ENCODE results near the gene ZNF697.
A peak's percentile ranks its signal among the peaks of the same experiment; 100 is the strongest.

The ZNF697 gene

DNA sequence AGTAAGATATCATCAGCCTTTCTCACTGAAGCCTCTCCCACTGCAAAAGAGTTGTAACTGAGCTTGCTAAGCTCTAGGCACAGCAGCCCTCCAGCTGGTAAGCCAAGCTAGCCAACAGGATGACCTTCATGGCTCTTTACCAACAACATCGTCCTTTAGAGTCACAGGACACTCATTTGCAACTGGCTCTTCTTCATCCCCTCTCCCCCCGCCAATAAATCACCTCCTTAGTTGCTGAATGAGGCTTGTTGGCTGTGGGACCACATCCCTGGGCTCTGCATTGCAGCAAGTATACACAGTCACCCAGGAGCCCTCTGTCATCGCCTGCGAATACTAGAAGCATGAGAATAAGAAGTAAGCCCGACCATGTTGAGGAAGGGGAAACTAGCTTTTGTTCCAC is 16.0 kb upstream of the ZNF697 start:
- WGBS, result 61% methylated on average over 5 of the region's 5 CpGs

DNA sequence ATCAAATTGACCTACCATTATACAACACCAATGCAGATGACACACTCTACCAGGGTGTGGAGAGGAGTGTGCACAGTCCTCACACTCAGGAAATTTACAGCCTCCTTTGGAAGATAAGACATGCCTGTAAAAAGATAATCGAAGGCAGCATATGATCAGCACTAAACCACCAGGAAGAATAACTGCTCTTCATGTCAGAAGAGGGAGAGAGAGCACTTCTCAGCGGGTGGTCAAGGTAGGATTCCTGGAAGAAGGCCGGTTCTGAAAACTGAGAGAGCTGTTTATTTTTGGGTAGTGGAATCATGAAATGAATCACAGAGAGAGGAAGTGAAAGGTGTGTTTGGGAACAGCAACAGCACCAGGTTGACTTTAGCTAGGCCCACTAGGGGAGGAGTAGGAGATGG is 14.0 kb upstream of the ZNF697 start:
- H3K27ac ChIP-seq (ENCODE audit: low read length, poor library complexity, severe bottlenecking), result no peak overlapping the region
- H2BK12ac ChIP-seq (ENCODE audit: low read length in 2 of 2), result no peak overlapping the region
- no peak overlapping the region for H3K4me2 ChIP-seq (ENCODE audit: low read length, poor library complexity, severe bottlenecking)
- H2BK120ac ChIP-seq (ENCODE audit: low read depth, low read length), result no peak overlapping the region
- H3K27me3 ChIP-seq (ENCODE audit: control insufficient read depth in 1 of 2, insufficient read depth in 1 of 2, low read length in 2 of 2), result peaks cover 0 to 16% of the 10 kb centered on the region in 2 experiments
- no peaks in the 10 kb centered on the region for H3K79me1 ChIP-seq (replicated peaks; ENCODE audit: low read length, poor library complexity, severe bottlenecking)
- no peak overlapping the region for H4K91ac ChIP-seq (ENCODE audit: low read length)
- H2AK5ac ChIP-seq (ENCODE audit: low read length, severe bottlenecking), result no peak overlapping the region
- H3K23ac ChIP-seq (ENCODE audit: low read length in 2 of 2), result no peak overlapping the region
- WGBS, result 53% methylated on average over 3 of the region's 3 CpGs
- H2AFZ ChIP-seq (ENCODE audit: low read depth, low read length), result no peak overlapping the region
- H3K18ac ChIP-seq (ENCODE audit: low read depth in 1 of 2, low read length in 2 of 2), result no peak overlapping the region
- H3K4ac ChIP-seq (ENCODE audit: low read depth in 1 of 2, low read length in 2 of 2), result no peak overlapping the region
- DNase-seq, result no peak
- no peak overlapping the region for H4K8ac ChIP-seq (ENCODE audit: low read length)
- H3K14ac ChIP-seq (ENCODE audit: low read length in 2 of 2), result no peak overlapping the region
- peaks cover 4% of the 10 kb centered on the region for H3K4me1 ChIP-seq (ENCODE audit: control insufficient read depth, insufficient read depth, low read depth, low read length)
- H3K36me3 ChIP-seq (ENCODE audit: control insufficient read depth in 1 of 2, insufficient read depth in 2 of 2, low read depth in 1 of 2, low read length in 2 of 2), result no peaks in the 10 kb centered on the region
- no peak overlapping the region for H2BK15ac ChIP-seq (ENCODE audit: low read depth, poor library complexity, severe bottlenecking)
- no peak overlapping the region for H2BK5ac ChIP-seq (ENCODE audit: low read depth, low read length, poor library complexity, severe bottlenecking)
- H3K9ac ChIP-seq (ENCODE audit: low read length), result no peak overlapping the region
- H3K4me3 ChIP-seq (ENCODE audit: insufficient read depth in 1 of 2, low read depth in 1 of 2, low read length in 2 of 2), result no peak overlapping the region
- no peaks in the 10 kb centered on the region for H3K9me3 ChIP-seq (ENCODE audit: control insufficient read depth, low read length)

More for the DNA sequence above, 16.0 kb upstream of the ZNF697 start:
- no peak overlapping the region for H4K8ac ChIP-seq (ENCODE audit: low read length)
- no peak overlapping the region for H3K9ac ChIP-seq (ENCODE audit: low read length)
- no peak overlapping the region for H3K23ac ChIP-seq (ENCODE audit: low read length in 2 of 2)
- peaks cover 4% of the 10 kb centered on the region for H3K4me1 ChIP-seq (ENCODE audit: control insufficient read depth, insufficient read depth, low read depth, low read length)
- no peak overlapping the region for H2BK5ac ChIP-seq (ENCODE audit: low read depth, low read length, poor library complexity, severe bottlenecking)
- H3K36me3 ChIP-seq (ENCODE audit: control insufficient read depth in 1 of 2, insufficient read depth in 2 of 2, low read depth in 1 of 2, low read length in 2 of 2), result no peaks in the 10 kb centered on the region
- H3K4me2 ChIP-seq (ENCODE audit: low read length, poor library complexity, severe bottlenecking), result no peak overlapping the region
- peaks cover 0 to 16% of the 10 kb centered on the region in 2 experiments for H3K27me3 ChIP-seq (ENCODE audit: control insufficient read depth in 1 of 2, insufficient read depth in 1 of 2, low read length in 2 of 2)
- no peak for DNase-seq
- H3K4ac ChIP-seq (ENCODE audit: low read depth in 1 of 2, low read length in 2 of 2), result no peak overlapping the region
- no peak overlapping the region for H2BK120ac ChIP-seq (ENCODE audit: low read depth, low read length)
- H2AK5ac ChIP-seq (ENCODE audit: low read length, severe bottlenecking), result peak overlapping the region; percentile 26
- no peaks in the 10 kb centered on the region for H3K9me3 ChIP-seq (ENCODE audit: control insufficient read depth, low read length)
- no peak overlapping the region for H2BK12ac ChIP-seq (ENCODE audit: low read length in 2 of 2)
- no peak overlapping the region for H2AFZ ChIP-seq (ENCODE audit: low read depth, low read length)
- H3K14ac ChIP-seq (ENCODE audit: low read length in 2 of 2), result no peak overlapping the region
- no peak overlapping the region for H3K27ac ChIP-seq (ENCODE audit: low read length, poor library complexity, severe bottlenecking)
- H2BK15ac ChIP-seq (ENCODE audit: low read depth, poor library complexity, severe bottlenecking), result no peak overlapping the region
- no peak overlapping the region for H3K18ac ChIP-seq (ENCODE audit: low read depth in 1 of 2, low read length in 2 of 2)
- H4K91ac ChIP-seq (ENCODE audit: low read length), result no peak overlapping the region
- no peak overlapping the region for H3K4me3 ChIP-seq (ENCODE audit: insufficient read depth in 1 of 2, low read depth in 1 of 2, low read length in 2 of 2)
- no peaks in the 10 kb centered on the region for H3K79me1 ChIP-seq (replicated peaks; ENCODE audit: low read length, poor library complexity, severe bottlenecking)

DNA sequence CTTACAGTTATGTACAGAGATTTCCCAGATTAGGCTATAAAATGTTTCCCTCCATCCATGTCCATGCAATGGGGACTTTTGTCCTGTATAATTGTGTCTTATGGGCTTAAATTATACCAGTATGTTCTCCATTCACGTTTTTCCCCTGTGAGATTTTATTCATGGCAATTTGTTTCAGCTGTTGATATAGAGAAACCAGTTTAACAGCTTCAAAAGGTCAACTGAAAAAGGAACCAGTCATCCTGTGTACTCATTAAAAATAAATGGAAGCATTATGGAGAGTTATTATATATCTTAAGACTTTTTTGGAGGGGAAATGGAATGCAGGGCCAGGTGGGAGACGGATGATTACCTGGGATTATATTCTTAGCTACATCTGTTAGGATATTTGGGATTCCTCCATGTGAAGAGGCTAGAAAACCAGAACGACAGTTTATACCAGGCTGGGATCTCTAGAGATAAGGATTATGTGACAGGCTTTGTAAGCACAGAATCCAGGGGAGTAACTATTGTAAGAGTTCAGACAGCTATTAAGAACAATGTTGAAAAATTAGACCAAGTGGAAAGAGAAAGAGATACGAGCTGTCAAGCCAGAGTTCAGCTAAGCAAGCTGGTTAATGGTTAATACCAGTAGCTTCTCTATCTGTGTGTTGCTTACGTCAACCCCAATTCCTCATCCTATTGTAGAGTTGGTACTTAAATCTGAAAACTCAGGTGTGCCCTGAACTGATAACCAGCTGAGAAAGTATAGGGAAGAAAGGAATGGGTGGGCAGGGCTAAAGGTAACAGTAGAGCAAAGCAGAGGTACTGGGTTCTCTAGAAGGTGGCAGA is 12.4 kb upstream of the ZNF697 start:
- H3K4ac ChIP-seq (ENCODE audit: low read depth in 1 of 2, low read length in 2 of 2), result no peak overlapping the region
- H2BK5ac ChIP-seq (ENCODE audit: low read depth, low read length, poor library complexity, severe bottlenecking), result no peak overlapping the region
- H3K27ac ChIP-seq (ENCODE audit: low read length, poor library complexity, severe bottlenecking), result no peak overlapping the region
- H3K4me2 ChIP-seq (ENCODE audit: low read length, poor library complexity, severe bottlenecking), result no peak overlapping the region
- H3K9ac ChIP-seq (ENCODE audit: low read length), result no peak overlapping the region
- no peak overlapping the region for H3K4me3 ChIP-seq (ENCODE audit: insufficient read depth in 1 of 2, low read depth in 1 of 2, low read length in 2 of 2)
- H2BK12ac ChIP-seq (ENCODE audit: low read length in 2 of 2), result no peak overlapping the region
- no peaks in the 10 kb centered on the region for H3K9me3 ChIP-seq (ENCODE audit: control insufficient read depth, low read length)
- H3K14ac ChIP-seq (ENCODE audit: low read length in 2 of 2), result no peak overlapping the region
- no peak overlapping the region for H2BK120ac ChIP-seq (ENCODE audit: low read depth, low read length)
- no peak overlapping the region for H4K8ac ChIP-seq (ENCODE audit: low read length)
- H2AK5ac ChIP-seq (ENCODE audit: low read length, severe bottlenecking), result no peak overlapping the region
- no peak overlapping the region for H2AFZ ChIP-seq (ENCODE audit: low read depth, low read length)
- peaks cover 4% of the 10 kb centered on the region for H3K4me1 ChIP-seq (ENCODE audit: control insufficient read depth, insufficient read depth, low read depth, low read length)
- no peaks in the 10 kb centered on the region for H3K36me3 ChIP-seq (ENCODE audit: control insufficient read depth in 1 of 2, insufficient read depth in 2 of 2, low read depth in 1 of 2, low read length in 2 of 2)
- peaks cover 0 to 10% of the 10 kb centered on the region in 2 experiments for H3K27me3 ChIP-seq (ENCODE audit: control insufficient read depth in 1 of 2, insufficient read depth in 1 of 2, low read length in 2 of 2)
- H3K23ac ChIP-seq (ENCODE audit: low read length in 2 of 2), result no peak overlapping the region
- no peak overlapping the region for H2BK15ac ChIP-seq (ENCODE audit: low read depth, poor library complexity, severe bottlenecking)
- no peaks in the 10 kb centered on the region for H3K79me1 ChIP-seq (replicated peaks; ENCODE audit: low read length, poor library complexity, severe bottlenecking)
- 65% methylated on average over 3 of the region's 5 CpGs for WGBS
- DNase-seq, result no peak
- H3K18ac ChIP-seq (ENCODE audit: low read depth in 1 of 2, low read length in 2 of 2), result no peak overlapping the region
- no peak overlapping the region for H4K91ac ChIP-seq (ENCODE audit: low read length)

DNA sequence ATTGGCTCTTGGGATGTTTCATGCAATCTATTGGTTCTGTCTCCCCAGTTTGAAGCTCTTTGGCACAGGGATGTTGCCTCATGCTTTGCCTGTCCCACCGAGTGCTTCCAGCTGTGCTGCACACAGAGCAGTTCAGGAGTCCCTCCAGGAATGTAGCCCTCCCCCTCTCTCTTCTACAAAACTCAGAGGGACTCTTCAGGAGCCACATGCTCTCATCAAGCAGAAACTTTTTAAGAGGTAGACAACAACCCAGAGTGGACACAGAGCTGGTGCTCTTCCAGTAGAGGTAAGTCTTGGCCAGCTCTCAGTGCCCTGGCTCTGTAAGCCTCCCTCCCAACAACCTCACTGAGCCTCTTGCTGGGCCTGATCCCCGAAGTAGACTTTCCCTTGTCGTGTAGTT is 11.6 kb upstream of the ZNF697 start:
- H4K91ac ChIP-seq (ENCODE audit: low read length), result no peak overlapping the region
- no peaks in the 10 kb centered on the region for H3K36me3 ChIP-seq (ENCODE audit: control insufficient read depth in 1 of 2, insufficient read depth in 2 of 2, low read depth in 1 of 2, low read length in 2 of 2)
- H3K27me3 ChIP-seq (ENCODE audit: control insufficient read depth in 1 of 2, insufficient read depth in 1 of 2, low read length in 2 of 2), result peaks cover 0 to 5% of the 10 kb centered on the region in 2 experiments
- no peak overlapping the region for H2AFZ ChIP-seq (ENCODE audit: low read depth, low read length)
- H3K4me1 ChIP-seq (ENCODE audit: control insufficient read depth, insufficient read depth, low read depth, low read length), result peaks cover 4% of the 10 kb centered on the region
- H2BK12ac ChIP-seq (ENCODE audit: low read length in 2 of 2), result no peak overlapping the region
- no peak overlapping the region for H2BK15ac ChIP-seq (ENCODE audit: low read depth, poor library complexity, severe bottlenecking)
- peak overlapping the region; percentile 32 for H4K8ac ChIP-seq (ENCODE audit: low read length)
- no peak overlapping the region for H2BK5ac ChIP-seq (ENCODE audit: low read depth, low read length, poor library complexity, severe bottlenecking)
- H3K4me3 ChIP-seq (ENCODE audit: insufficient read depth in 1 of 2, low read depth in 1 of 2, low read length in 2 of 2), result no peak overlapping the region
- H3K4ac ChIP-seq (ENCODE audit: low read depth in 1 of 2, low read length in 2 of 2), result no peak overlapping the region
- no peak overlapping the region for H3K18ac ChIP-seq (ENCODE audit: low read depth in 1 of 2, low read length in 2 of 2)
- H3K4me2 ChIP-seq (ENCODE audit: low read length, poor library complexity, severe bottlenecking), result no peak overlapping the region
- H3K23ac ChIP-seq (ENCODE audit: low read length in 2 of 2), result no peak overlapping the region
- H3K9ac ChIP-seq (ENCODE audit: low read length), result no peak overlapping the region
- no peak overlapping the region for H3K27ac ChIP-seq (ENCODE audit: low read length, poor library complexity, severe bottlenecking)
- H2AK5ac ChIP-seq (ENCODE audit: low read length, severe bottlenecking), result no peak overlapping the region
- no peaks in the 10 kb centered on the region for H3K9me3 ChIP-seq (ENCODE audit: control insufficient read depth, low read length)
- DNase-seq, result peak; percentile 49
- no peak overlapping the region for H3K14ac ChIP-seq (ENCODE audit: low read length in 2 of 2)
- H3K79me1 ChIP-seq (replicated peaks; ENCODE audit: low read length, poor library complexity, severe bottlenecking), result no peaks in the 10 kb centered on the region
- no peak overlapping the region for H2BK120ac ChIP-seq (ENCODE audit: low read depth, low read length)
- 28% methylated on average over 3 of the region's 3 CpGs for WGBS
